ENCODE data around the gene MAS1. TPM values are rescaled to one million over a fixed set of nuclear protein-coding genes. Genes with fewer than 3 reads are reported as not detected.

Gene MAS1
- total RNA-seq, 4 donors from 2014 or later: not detected

DNA sequence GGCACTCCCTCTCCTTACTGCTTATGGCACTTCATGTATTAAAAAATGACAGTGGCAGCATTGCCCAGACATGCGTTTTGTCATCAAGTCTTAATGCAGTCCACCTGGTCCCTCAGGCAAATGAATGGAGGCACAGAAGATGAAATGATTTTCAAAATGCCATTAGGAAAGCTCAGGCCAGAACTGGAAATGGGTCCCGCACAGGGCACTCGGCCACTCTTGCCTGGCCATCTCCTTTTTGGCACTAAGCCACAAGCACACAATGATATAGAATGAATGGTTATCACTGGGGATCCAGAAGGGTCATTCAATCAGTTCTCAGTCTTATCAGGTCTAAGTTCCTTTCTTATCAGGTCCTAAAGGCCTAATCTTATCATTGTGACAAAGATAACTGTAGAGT, 15.6 kb downstream of the MAS1 start:
- Histone ChIP-seq H3K4me1 (no peaks in the 10 kb centered on the region), H3K27ac (no peak overlapping the region), H3K4me3 (no peak overlapping the region), H3K36me3 (no peaks in the 10 kb centered on the region), H3K9me3 (no peaks in the 10 kb centered on the region), H3K27me3 (peaks cover 0 to under 1% of the 10 kb centered on the region in 2 donors)
- no peak for DNase-seq (ENCODE audit: low spot score in 2 of 2)
- TF ChIP-seq POLR2A (IDR thresholded peaks at IDR 0.05) (no peak), EP300 (IDR thresholded peaks at IDR 0.05) (no peak)
- TF ChIP-seq, protein P1, sequence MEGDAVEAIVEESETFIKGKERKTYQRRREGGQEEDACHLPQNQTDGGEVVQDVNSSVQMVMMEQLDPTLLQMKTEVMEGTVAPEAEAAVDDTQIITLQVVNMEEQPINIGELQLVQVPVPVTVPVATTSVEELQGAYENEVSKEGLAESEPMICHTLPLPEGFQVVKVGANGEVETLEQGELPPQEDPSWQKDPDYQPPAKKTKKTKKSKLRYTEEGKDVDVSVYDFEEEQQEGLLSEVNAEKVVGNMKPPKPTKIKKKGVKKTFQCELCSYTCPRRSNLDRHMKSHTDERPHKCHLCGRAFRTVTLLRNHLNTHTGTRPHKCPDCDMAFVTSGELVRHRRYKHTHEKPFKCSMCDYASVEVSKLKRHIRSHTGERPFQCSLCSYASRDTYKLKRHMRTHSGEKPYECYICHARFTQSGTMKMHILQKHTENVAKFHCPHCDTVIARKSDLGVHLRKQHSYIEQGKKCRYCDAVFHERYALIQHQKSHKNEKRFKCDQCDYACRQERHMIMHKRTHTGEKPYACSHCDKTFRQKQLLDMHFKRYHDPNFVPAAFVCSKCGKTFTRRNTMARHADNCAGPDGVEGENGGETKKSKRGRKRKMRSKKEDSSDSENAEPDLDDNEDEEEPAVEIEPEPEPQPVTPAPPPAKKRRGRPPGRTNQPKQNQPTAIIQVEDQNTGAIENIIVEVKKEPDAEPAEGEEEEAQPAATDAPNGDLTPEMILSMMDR (IDR thresholded peaks at IDR 0.05): no peak
- WGBS, 2 donors: 82 to 96% methylated on average over 3 of the region's 3 CpGs

DNA sequence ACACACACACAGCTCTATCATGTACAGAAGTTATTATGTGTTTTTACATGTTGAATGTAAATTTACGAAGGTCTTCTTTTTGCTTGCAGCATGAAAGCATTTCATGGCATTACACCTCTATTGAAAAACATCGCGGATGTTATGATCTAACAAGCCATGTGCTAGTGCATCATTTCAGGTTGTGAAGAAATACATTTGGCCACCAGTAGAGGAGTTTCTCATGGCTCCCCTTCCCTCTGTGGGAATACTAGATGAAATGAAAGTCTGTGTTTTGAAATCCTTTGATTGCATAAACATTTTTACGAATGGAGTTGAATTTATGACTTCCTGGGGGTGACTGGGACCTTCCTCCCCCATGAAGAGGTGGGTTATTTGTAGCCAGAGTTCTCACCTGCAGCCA, 17.7 kb downstream of the MAS1 start:
- DNase-seq (ENCODE audit: low spot score in 2 of 2): no peak
- peaks cover 0 to 4% (median 0%) of the 10 kb centered on the region in 4 donors for H3K9me3 ChIP-seq
- H3K27me3 ChIP-seq: peaks cover 0 to 8% of the 10 kb centered on the region in 2 donors
- H3K4me3 ChIP-seq: no peak overlapping the region
- WGBS, 2 donors: 74 to 78% methylated on average over 4 of the region's 4 CpGs
- peak in 1 of 2 donors; percentile 44 for TF ChIP-seq EP300 (IDR thresholded peaks at IDR 0.05)
- TF ChIP-seq, protein P1 (IDR thresholded peaks at IDR 0.05): no peak
- no peak overlapping the region for H3K27ac ChIP-seq
- no peaks in the 10 kb centered on the region for H3K4me1 ChIP-seq
- no peaks in the 10 kb centered on the region for H3K36me3 ChIP-seq

DNA sequence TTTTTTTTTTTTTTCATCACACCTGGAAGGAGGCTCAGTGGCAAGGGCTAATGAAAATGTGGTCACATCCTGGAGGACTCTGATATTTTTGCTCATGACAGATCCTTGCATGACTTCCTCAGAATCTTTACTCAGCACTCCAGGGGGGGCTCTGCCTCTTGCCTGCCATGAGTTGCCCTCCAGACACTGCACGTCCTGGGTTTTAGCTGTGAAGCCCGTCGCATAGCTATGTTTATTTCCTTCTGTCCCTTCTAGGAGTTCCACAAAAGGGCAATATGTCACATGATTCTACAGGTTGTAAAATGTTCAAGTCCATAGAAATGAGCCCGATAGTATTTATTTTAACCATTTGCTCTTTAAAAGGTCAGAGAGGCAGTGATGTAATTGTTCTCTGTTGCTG, 18.2 kb downstream of the MAS1 start:
- no peak for TF ChIP-seq EP300 (IDR thresholded peaks at IDR 0.05)
- no peak for TF ChIP-seq POLR2A (IDR thresholded peaks at IDR 0.05)
- TF ChIP-seq, protein P1 (IDR thresholded peaks at IDR 0.05): no peak
- Histone ChIP-seq H3K4me1 (no peaks in the 10 kb centered on the region), H3K27ac (no peak overlapping the region), H3K9me3 (peaks cover 0 to 6% (median 0%) of the 10 kb centered on the region in 4 donors), H3K4me3 (no peak overlapping the region), H3K27me3 (peaks cover 0 to 8% of the 10 kb centered on the region in 2 donors), H3K36me3 (no peaks in the 10 kb centered on the region)
- no peak for DNase-seq (ENCODE audit: low spot score in 2 of 2)
- 21 to 31% methylated on average over 4 of the region's 4 CpGs for WGBS, 2 donors

DNA sequence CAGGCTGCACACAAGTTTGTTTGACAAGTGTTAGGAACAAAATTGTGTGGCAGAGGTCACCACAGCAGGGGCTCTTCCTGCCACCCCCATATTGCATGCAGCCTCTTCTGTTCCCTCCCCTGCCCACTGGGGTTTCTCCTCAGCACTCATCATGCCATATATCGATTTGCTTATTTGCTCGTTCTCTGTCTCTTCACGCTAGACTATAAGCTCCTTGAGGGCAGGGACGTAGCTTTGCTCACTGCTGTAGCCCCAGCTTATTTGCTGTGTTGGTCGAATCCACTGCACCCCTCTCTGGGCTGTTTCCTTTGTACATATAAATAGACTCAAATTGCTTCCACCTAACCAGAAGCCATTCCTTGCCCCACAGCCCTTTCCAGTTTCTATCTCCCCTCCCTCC, 19.6 kb downstream of the MAS1 start:
- no peaks in the 10 kb centered on the region for H3K36me3 ChIP-seq
- TF ChIP-seq POLR2A (IDR thresholded peaks at IDR 0.05) (no peak), EP300 (IDR thresholded peaks at IDR 0.05) (no peak)
- TF ChIP-seq, protein P1 (IDR thresholded peaks at IDR 0.05): no peak
- no peaks in the 10 kb centered on the region for H3K4me1 ChIP-seq
- no peak overlapping the region for H3K27ac ChIP-seq
- WGBS, 2 donors: 88 to 97% methylated on average over 5 of the region's 5 CpGs
- no peak overlapping the region for H3K4me3 ChIP-seq
- H3K9me3 ChIP-seq: peaks cover 0 to 8% (median 0%) of the 10 kb centered on the region in 4 donors
- H3K27me3 ChIP-seq: peaks cover 0 to 8% of the 10 kb centered on the region in 2 donors
- DNase-seq (ENCODE audit: low spot score in 2 of 2): no peak

DNA sequence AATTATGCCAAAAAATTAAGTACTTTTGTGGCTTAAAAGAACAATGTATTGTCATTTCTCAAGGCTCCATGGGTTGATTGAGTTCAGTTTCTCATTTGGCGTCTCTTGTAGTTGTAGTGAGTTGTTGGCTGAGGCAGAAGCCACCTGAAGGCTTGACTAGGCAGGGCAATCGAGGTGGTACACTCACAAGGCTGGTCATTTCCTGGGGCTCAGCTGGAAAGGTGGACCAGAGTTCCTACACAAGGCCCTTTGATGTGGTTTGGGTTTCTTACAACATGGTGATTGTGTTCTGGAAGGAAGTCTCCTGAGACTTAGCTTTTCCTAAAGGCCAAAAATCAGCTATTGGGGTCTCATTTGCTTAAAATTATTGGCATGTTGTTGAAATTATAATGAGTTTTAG, 22.6 kb downstream of the MAS1 start:
- no peak overlapping the region for H3K4me3 ChIP-seq
- peaks cover 0 to 8% (median 0%) of the 10 kb centered on the region in 4 donors for H3K9me3 ChIP-seq
- TF ChIP-seq EP300 (IDR thresholded peaks at IDR 0.05) (no peak), POLR2A (IDR thresholded peaks at IDR 0.05) (no peak)
- TF ChIP-seq, protein P1 (IDR thresholded peaks at IDR 0.05): no peak
- no peaks in the 10 kb centered on the region for H3K4me1 ChIP-seq
- DNase-seq (ENCODE audit: low spot score in 2 of 2): no peak
- H3K27me3 ChIP-seq: peaks cover 0 to 8% of the 10 kb centered on the region in 2 donors
- 73 to 80% methylated on average over 2 of the region's 2 CpGs for whole genome bisulfite sequencing, 2 donors
- H3K27ac ChIP-seq: no peak overlapping the region
- no peaks in the 10 kb centered on the region for H3K36me3 ChIP-seq

All from tibial nerve (tissue), 4 donors.